Mucosa of rectum (tissue), 2 donors: Measurements from ENCODE around the gene DGKD.

ENCODE experiments used
- H3K27ac ChIP-seq, 2 donors: one replicate each; pipeline ENCODE4 v1.7.0; 2013; ENCODE audit warnings: inconsistent platforms in 2 of 2, low read depth in 2 of 2, low read length in 2 of 2
- H3K27me3 ChIP-seq, 2 donors: one replicate each; pipeline ENCODE4 v1.7.0; 2013; ENCODE audit warnings: low read length in 2 of 2; ENCODE audit not compliant: control insufficient read depth in 2 of 2, insufficient read depth in 2 of 2
- H3K36me3 ChIP-seq, 2 donors: one replicate each; pipeline ENCODE4 v1.7.0; 2013; ENCODE audit warnings: low read length in 2 of 2; ENCODE audit not compliant: control insufficient read depth in 2 of 2, insufficient read depth in 2 of 2
- H3K4me1 ChIP-seq, 2 donors: one replicate each; pipeline ENCODE4 v1.7.0; 2013; ENCODE audit warnings: low read length in 2 of 2, mild to moderate bottlenecking in 1 of 2; ENCODE audit not compliant: control insufficient read depth in 2 of 2, insufficient read depth in 2 of 2
- H3K4me3 ChIP-seq, 2 donors: one replicate each; pipeline ENCODE4 v1.7.0; 2013; ENCODE audit warnings: low read length in 2 of 2
- H3K9ac ChIP-seq, 2 donors: one replicate each; pipeline ENCODE4 v1.7.0; 2013; ENCODE audit warnings: low read length in 2 of 2, low read depth in 1 of 2, mild to moderate bottlenecking in 1 of 2
- H3K9me3 ChIP-seq, 2 donors: one replicate each; pipeline ENCODE4 v1.7.0; 2013; ENCODE audit warnings: low read length in 2 of 2; ENCODE audit not compliant: control insufficient read depth in 2 of 2
- donor health status: healthy.
- donor health status: Normal muscosa, but diverticular disease.

DGKD gene

DNA sequence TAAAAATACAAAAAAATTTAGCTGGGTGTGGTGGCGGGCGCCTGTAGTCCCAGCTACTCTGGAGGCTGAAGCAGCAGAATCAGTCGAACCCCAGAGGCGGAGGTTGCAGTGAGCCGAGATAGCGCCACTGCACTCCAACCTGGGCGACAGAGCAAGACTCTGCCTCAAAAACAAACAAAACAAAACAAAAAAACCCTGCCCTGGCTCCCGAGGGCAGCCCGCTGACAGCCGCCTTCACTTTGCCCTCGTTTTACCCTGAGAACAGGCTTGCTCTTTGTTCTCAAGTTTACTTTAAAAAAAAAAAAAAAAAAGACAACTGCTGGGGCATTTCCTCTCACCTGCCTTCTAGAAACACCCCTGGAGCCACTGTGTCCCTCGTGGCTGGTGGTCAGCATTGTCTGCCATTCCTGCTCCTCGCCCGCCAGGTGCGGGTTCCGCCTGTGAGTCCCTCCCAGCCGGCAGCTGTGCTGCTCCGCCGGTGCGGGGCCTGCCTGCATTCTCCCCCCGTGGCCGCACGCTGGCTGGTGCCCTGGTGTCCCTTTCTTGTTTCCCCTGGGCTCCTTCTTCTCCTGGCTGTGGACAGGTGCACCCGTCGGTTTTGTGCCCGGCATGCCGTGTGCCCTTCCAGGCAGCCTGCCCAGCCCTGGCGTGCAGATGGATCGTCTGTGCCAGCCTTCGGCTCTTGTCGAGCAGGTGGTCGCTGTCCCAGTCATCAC is 106.6 kb downstream of the DGKD start:
- Histone ChIP-seq H3K4me1 (peaks cover 0 to 2% of the 10 kb centered on the region in 2 donors), H3K36me3 (peaks cover 63 to 85% of the 10 kb centered on the region in 2 donors), H3K9ac (no peak overlapping the region)

DNA sequence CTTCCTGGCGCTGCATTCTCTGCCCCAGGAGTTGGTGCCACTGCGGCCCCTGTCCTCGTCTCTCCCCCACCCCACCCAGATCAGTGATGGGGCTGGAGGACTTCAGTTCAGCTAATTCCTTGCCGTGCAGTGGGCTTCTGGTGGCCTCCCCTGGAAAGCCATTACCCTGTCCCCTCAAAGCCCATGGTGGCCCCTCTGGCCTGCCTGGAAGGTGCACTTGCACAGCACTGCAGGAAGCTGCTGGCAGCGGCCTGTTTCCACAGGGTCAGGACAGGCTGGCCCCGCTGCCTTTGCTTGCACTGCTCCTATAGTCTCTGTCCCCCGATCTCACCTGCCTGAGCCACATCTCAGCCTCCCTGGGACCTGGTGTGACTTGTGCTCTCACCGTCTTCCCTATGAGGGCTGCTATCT is 107.2 kb downstream of the DGKD start:
- Histone ChIP-seq H3K9me3 (no peaks in the 10 kb centered on the region), H3K4me1 (peaks cover 0 to 2% of the 10 kb centered on the region in 2 donors), H3K9ac (no peak overlapping the region), H3K4me3 (no peak overlapping the region), H3K27me3 (no peaks in the 10 kb centered on the region), H3K27ac (no peak overlapping the region), H3K36me3 (peaks cover 60 to 85% of the 10 kb centered on the region in 2 donors)

More for the DNA sequence above, 106.6 kb downstream of the DGKD start:
- no peaks in the 10 kb centered on the region for H3K27me3 ChIP-seq
- no peaks in the 10 kb centered on the region for H3K9me3 ChIP-seq
- H3K4me3 ChIP-seq, result no peak overlapping the region
- no peak overlapping the region for H3K27ac ChIP-seq

GRCh38 chr2:233462202-233462785 is 108.0 kb downstream of the DGKD start:
- Histone ChIP-seq H3K9ac (no peak overlapping the region), H3K4me1 (peaks cover 0 to 2% of the 10 kb centered on the region in 2 donors), H3K9me3 (no peaks in the 10 kb centered on the region), H3K36me3 (peaks cover 59 to 85% of the 10 kb centered on the region in 2 donors), H3K27me3 (no peaks in the 10 kb centered on the region), H3K27ac (no peak overlapping the region), H3K4me3 (no peak overlapping the region)

DNA sequence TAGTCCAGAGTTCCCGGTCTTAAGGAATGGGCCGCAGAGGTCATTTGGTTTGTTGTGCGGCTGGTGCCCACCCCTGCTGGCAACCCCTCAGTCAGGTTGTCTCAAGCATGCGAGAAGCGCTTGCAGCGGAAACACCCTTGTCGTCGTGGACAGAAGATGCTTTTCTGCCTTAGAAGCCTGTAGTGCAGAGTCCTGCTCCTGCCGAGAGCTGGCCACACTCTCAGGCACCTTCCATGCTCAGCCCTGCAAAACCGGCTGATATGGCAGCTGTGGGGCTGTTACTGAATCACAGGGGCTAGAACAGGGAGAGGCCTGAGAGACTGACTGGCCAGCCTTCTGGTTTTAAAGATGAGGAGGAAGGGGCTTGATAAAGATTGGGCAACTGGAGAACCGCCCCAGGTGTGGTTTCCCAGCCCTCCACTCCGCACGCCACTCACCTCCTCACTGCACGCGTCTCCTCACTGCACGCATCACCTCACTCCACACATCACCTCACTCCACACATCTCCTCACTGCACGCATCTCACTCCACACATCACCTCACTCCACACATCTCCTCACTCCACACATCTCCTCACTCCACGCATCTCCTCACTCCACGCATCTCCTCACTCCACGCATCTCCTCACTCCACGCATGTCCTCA is 108.7 kb downstream of the DGKD start:
- Histone ChIP-seq H3K4me3 (no peak overlapping the region), H3K36me3 (peaks cover 62 to 85% of the 10 kb centered on the region in 2 donors), H3K4me1 (peaks cover 0 to 2% of the 10 kb centered on the region in 2 donors), H3K9ac (no peak overlapping the region), H3K27ac (no peak overlapping the region), H3K27me3 (no peaks in the 10 kb centered on the region), H3K9me3 (no peaks in the 10 kb centered on the region)

GRCh38 chr2:233463586-233463985 is 109.3 kb downstream of the DGKD start:
- Histone ChIP-seq H3K4me3 (no peak overlapping the region), H3K27me3 (no peaks in the 10 kb centered on the region), H3K27ac (no peak overlapping the region), H3K4me1 (peaks cover 0 to 2% of the 10 kb centered on the region in 2 donors), H3K9me3 (no peaks in the 10 kb centered on the region), H3K36me3 (peaks cover 69 to 86% of the 10 kb centered on the region in 2 donors), H3K9ac (no peak overlapping the region)

DNA sequence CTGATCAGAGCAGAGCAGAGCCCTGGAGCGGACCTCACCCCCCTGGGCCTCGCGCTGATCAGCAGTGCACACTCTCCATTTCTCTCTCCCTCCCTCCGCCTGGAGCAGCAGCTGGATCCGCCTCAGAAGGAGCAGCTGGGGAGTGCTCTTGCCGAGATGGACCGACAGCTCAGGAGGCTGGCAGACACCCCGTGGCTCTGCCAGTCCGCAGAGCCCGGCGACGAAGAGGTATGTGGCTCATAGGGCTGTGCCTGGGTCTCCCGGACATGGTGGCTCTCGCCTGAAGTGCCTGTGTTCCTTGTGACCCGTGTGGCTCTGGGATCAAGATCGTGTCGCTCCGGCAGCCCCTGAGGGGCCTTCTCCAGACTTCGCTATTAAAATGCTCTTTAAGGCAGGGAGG is 109.8 kb downstream of the DGKD start:
- Histone ChIP-seq H3K9me3 (no peaks in the 10 kb centered on the region), H3K4me3 (no peak overlapping the region), H3K4me1 (peaks cover 0 to 2% of the 10 kb centered on the region in 2 donors), H3K9ac (no peak overlapping the region), H3K36me3 (peaks cover 74 to 86% of the 10 kb centered on the region in 2 donors), H3K27me3 (no peaks in the 10 kb centered on the region), H3K27ac (no peak overlapping the region)

DNA sequence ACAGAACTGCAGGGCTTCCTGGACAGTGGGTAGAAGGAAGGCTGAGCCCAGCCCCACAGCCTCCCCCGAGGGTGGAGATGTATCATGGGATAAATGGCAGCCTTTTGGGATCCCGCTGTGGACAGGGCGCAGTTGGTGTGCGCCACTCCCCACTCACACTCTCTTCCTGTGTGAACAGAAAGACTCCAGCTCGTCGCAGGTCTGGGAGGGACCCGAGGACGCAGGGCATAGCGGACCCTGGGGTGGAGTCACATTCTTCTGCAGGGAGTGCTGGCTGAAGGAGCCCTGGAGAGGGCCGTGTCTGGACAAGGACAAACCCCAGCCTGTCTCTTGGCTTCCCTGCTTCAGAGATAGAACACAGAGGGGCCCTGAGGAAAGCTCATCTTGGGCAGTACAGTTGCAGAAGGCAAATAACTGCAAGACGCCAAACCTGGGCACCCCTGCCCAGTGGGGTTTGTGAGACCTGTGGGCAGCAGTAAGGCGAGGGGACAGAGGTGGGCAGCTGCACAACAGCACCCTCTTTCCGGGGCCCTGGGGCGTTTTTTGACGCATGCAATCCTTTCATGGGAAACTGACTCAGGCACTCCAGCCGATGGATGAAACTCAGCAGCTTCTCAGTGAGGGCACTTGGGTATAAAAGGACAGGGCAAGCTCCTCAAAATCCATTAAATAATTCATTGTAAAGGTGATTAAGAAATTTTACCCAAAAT is 110.4 kb downstream of the DGKD start:
- no peaks in the 10 kb centered on the region for H3K27me3 ChIP-seq
- H3K4me1 ChIP-seq, result peaks cover 0 to 2% of the 10 kb centered on the region in 2 donors
- no peak overlapping the region for H3K9ac ChIP-seq
- no peaks in the 10 kb centered on the region for H3K9me3 ChIP-seq
- H3K36me3 ChIP-seq, result peaks cover 74 to 85% of the 10 kb centered on the region in 2 donors
- H3K4me3 ChIP-seq, result no peak overlapping the region
- no peak overlapping the region for H3K27ac ChIP-seq

DNA sequence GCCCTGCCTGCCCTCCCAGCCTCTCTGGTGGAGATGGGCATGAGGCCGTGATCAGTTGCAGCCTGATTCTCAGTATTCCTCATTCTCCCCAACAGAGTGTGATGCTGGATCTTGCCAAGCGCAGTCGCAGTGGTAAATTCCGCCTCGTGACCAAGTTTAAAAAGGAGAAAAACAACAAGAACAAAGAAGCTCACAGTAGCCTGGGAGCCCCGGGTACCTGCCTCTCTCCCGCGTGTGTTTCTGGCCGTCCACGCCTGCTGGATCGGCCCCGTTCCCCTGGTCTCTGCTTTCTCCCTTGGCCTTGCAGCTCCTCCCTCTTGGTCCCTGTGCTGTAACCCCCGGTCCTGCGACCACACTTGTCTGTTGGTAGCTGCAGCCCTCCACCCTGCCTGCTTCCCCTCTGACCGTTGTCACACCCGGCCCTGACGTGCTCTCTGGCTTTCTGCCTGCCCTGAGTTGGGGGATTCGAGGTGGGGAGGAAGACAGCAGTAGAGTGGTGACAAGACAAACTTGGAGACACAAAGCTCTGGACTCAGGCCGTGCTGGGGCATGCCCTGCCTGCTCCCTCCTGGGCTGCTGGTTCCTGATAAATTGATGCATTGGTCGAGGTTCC is 112.8 kb downstream of the DGKD start:
- H3K36me3 ChIP-seq, result peaks cover 74 to 85% of the 10 kb centered on the region in 2 donors
- H3K9me3 ChIP-seq, result no peaks in the 10 kb centered on the region
- H3K27me3 ChIP-seq, result no peaks in the 10 kb centered on the region
- H3K9ac ChIP-seq, result no peak overlapping the region
- H3K4me1 ChIP-seq, result no peaks in the 10 kb centered on the region
- no peak overlapping the region for H3K4me3 ChIP-seq
- no peak overlapping the region for H3K27ac ChIP-seq

DNA sequence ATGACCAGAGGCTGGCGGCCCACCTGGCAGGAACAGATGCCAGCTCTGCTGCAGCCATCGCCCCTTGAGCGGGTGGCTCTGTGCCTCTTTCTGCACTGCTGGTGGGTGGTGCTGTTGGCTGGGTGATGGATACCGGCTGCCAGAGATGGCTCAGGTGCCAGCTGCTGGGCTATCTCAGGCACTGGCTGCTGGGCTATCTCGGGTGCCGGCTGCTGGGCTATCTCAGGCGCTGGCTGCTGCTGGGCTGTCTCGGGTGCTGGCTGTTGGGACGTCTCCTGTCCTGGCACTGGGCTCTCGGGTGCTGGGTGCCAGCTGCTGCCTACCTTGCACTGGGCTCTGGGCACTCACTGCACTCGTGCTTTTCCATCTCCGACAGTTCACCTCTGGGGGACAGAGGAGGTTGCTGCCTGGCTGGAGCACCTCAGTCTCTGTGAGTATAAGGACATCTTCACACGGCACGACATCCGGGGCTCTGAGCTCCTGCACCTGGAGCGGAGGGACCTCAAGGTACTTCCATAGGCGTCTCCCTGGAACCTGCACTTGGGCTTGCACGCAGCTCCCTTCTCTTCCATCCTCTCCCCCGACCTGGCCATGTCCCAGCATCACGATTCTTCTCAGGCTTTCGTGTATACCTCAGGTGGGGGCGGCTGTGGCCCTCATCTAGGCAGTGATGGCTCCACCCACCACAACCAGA is 113.9 kb downstream of the DGKD start:
- Histone ChIP-seq H3K27ac (no peak overlapping the region), H3K36me3 (peaks cover 63 to 80% of the 10 kb centered on the region in 2 donors), H3K4me1 (no peaks in the 10 kb centered on the region), H3K9ac (no peak overlapping the region), H3K27me3 (no peaks in the 10 kb centered on the region), H3K9me3 (no peaks in the 10 kb centered on the region), H3K4me3 (no peak overlapping the region)
